Uterus (tissue), 4 donors: ENCODE results near the gene CORIN. TPM values are rescaled to one million over a fixed set of nuclear protein-coding genes. Genes with fewer than 3 reads are reported as not detected.

Experiments used
- DNase-seq, 2 donors: peaks; one replicate each; pipeline ENCODE4 v3.0.0-alpha.2; 2019 to 2020
- H3K27ac ChIP-seq, 2 donors: fragments of 200-600 bp; sonication (generic); 1 replicate in 1 of 2; 2 replicates in 1 of 2; pipeline ENCODE4 v1.5.1; 2016 to 2018
- H3K27me3 ChIP-seq, 2 donors: fragments of 200-600 bp; sonication (generic); one replicate each; pipeline ENCODE4 v1.5.1; 2018 to 2019; ENCODE audit warnings: control low read depth in 1 of 2
- H3K36me3 ChIP-seq, 2 donors: fragments of 200-600 bp; sonication (generic); one replicate each; pipeline ENCODE4 v1.5.1; 2019; ENCODE audit warnings: control low read depth in 1 of 2
- H3K4me1 ChIP-seq, 2 donors: fragments of 200-600 bp; sonication (generic); one replicate each; pipeline ENCODE4 v1.5.1; 2018 to 2019; ENCODE audit warnings: control low read depth in 1 of 2
- H3K4me3 ChIP-seq, 2 donors: fragments of 200-600 bp; sonication (generic); 1 replicate in 1 of 2; 2 replicates in 1 of 2; pipeline ENCODE4 v1.5.1; 2018 to 2019; ENCODE audit warnings: mild to moderate bottlenecking in 1 of 2
- H3K9me3 ChIP-seq, 2 donors: fragments of 200-600 bp; sonication (generic); one replicate each; pipeline ENCODE4 v1.5.1; 2019; ENCODE audit warnings: control low read depth in 1 of 2
- POLR2A ChIP-seq, 2 donors: fragments of 450-650 bp; IDR thresholded peaks; one replicate each; pipeline ENCODE4 v1.6.1; 2016; ENCODE audit warnings: antibody characterized with exemption in 2 of 2, mild to moderate bottlenecking in 1 of 2, moderate library complexity in 1 of 2
- intact Hi-C: fragments of 100-400 bp; cut with DNase I; formaldehyde crosslinking; loops from one replicate; pipeline ENCODE4 v1.15.1; 2023; ENCODE audit warnings: low total_unique reads
- total RNA-seq, 4 donors: library from RNA; depleted of rRNA in 3 of 4; stranded (reverse); fragments of >200 nt in 3 of 4; gene quantifications; one replicate each; pipeline versions ENCODE4 v1.1.0 to v1.2.4, GENCODE V29; 2014 to 2023
- TF ChIP-seq, protein P1 (sequence below), 4 experiments: fragments of 200-600 bp in 2 of 4; fragments of 450-650 bp in 2 of 4; sonication (generic) in 2 of 4; IDR thresholded peaks; one replicate each; pipeline ENCODE4 v1.5.1; 2016 to 2019; ENCODE audit warnings: antibody characterized with exemption in 4 of 4, mild to moderate bottlenecking in 2 of 4, moderate library complexity in 1 of 4
- donor health status: DM: yes; HTN: yes; CAD: no.

Gene CORIN
- total RNA-seq, 4 donors from 2014 or later: 4.8 to 8.5 (median 6.4) TPM

DNA sequence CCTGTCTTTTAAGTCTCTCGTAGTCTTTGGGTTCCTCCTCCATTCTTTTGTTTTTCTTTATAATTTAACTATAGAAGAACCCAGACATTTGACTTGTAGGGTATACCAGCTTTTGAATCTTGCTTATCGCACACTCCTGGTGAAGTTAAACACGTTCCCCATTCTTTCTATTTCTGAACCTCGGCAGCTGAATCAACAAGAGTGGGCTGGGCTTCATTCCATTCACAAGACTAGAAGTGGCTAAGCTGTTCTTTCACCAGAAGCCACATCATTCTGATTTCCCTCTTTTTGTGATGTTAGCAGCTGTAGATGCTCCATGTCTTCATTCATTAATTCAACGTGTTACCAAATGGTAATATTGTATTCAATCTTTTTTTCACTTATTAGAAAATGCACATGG, 167.9 kb downstream of the CORIN start:
- H3K4me1 ChIP-seq: no peaks in the 10 kb centered on the region
- TF ChIP-seq POLR2A (IDR thresholded peaks at IDR 0.05): no peak
- TF ChIP-seq, protein P1, sequence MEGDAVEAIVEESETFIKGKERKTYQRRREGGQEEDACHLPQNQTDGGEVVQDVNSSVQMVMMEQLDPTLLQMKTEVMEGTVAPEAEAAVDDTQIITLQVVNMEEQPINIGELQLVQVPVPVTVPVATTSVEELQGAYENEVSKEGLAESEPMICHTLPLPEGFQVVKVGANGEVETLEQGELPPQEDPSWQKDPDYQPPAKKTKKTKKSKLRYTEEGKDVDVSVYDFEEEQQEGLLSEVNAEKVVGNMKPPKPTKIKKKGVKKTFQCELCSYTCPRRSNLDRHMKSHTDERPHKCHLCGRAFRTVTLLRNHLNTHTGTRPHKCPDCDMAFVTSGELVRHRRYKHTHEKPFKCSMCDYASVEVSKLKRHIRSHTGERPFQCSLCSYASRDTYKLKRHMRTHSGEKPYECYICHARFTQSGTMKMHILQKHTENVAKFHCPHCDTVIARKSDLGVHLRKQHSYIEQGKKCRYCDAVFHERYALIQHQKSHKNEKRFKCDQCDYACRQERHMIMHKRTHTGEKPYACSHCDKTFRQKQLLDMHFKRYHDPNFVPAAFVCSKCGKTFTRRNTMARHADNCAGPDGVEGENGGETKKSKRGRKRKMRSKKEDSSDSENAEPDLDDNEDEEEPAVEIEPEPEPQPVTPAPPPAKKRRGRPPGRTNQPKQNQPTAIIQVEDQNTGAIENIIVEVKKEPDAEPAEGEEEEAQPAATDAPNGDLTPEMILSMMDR (IDR thresholded peaks at IDR 0.05): no peak
- no peak for DNase-seq
- H3K9me3 ChIP-seq: no peaks in the 10 kb centered on the region
- no peak overlapping the region for H3K4me3 ChIP-seq
- H3K27ac ChIP-seq: no peak overlapping the region
- intact Hi-C loops: no loop called here
- H3K36me3 ChIP-seq: no peaks in the 10 kb centered on the region
- no peaks in the 10 kb centered on the region for H3K27me3 ChIP-seq

DNA sequence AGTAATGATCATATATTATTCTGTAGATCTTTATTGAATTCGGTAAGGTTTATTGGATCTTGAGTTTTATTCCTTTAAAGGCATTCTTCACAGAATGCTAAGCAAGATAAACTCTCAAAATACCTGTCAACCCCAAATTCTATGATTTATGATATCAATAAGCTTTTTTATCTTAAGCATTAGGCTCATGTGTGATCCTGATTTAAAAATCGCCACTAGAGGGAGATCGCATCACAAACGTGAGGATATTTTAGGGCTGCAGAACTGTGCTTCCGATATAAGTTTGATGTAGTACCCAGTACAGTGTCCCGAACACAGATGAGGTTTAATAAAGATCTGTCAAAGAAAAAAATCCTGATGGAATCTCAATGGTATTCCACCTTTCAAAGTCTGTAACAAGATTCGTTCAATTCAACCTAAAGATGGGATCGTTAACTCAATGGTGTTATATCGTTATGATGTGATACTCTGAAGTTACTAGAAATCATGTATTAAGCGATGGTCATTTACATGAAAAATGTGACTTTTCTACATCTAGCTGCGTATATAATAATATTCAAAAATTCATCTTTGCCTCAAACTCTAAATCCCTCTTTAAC, 169.0 kb downstream of the CORIN start:
- no peaks in the 10 kb centered on the region for H3K27me3 ChIP-seq
- H3K9me3 ChIP-seq: no peaks in the 10 kb centered on the region
- H3K36me3 ChIP-seq: no peaks in the 10 kb centered on the region
- intact Hi-C loops: no loop called here
- no peak for DNase-seq
- TF ChIP-seq POLR2A (IDR thresholded peaks at IDR 0.05): no peak
- TF ChIP-seq, protein P1 (IDR thresholded peaks at IDR 0.05): peak; percentile 53 to 67 (median 58)
- H3K27ac ChIP-seq: no peak overlapping the region
- no peaks in the 10 kb centered on the region for H3K4me1 ChIP-seq
- H3K4me3 ChIP-seq: no peak overlapping the region

DNA sequence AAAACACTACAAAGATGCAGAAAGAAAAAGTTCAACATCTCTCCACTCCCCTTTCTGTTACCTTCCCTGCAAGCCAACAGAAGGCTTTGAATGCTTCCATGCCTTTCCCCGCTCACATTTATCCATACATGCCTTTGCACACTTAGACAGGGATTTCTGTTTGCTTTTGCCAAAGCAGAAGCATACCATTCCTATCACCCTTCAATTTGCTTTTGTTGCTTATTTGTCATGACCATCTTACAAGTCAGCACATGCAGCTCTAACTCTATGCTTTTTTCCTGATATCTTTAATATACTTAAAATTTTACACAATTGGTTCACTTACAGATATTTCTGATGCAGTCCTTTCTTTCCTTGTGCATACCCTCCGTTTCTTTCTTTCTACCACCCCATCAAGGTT, 169.6 kb downstream of the CORIN start:
- no peak for DNase-seq
- H3K4me3 ChIP-seq: no peak overlapping the region
- no peaks in the 10 kb centered on the region for H3K4me1 ChIP-seq
- H3K9me3 ChIP-seq: no peaks in the 10 kb centered on the region
- no peak overlapping the region for H3K27ac ChIP-seq
- intact Hi-C loops: no loop called here
- no peaks in the 10 kb centered on the region for H3K36me3 ChIP-seq
- H3K27me3 ChIP-seq: no peaks in the 10 kb centered on the region
- TF ChIP-seq, protein P1 (IDR thresholded peaks at IDR 0.05): no peak

DNA sequence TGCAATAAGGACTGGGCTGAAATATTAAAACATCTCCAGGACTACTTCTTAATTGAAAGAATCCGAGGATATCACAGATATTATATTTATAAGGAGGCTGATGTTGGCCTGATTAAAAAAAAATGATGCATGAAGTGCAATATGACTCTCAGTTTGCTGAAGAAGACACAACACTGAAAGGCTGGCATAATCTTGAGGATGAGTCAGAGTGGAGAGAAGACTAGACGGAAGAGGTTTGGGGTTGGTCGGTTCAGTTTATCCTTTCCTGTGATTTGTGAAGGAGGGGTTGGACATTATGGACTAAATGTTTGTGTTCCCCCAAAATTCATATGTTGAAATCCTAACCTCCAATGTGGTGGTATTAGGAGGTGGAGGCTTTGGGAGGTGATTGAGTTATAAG, 170.3 kb downstream of the CORIN start:
- H3K9me3 ChIP-seq: no peaks in the 10 kb centered on the region
- H3K27ac ChIP-seq: no peak overlapping the region
- H3K36me3 ChIP-seq: no peaks in the 10 kb centered on the region
- H3K4me3 ChIP-seq: no peak overlapping the region
- H3K27me3 ChIP-seq: no peaks in the 10 kb centered on the region
- no peak for DNase-seq
- intact Hi-C loops: no loop called here
- no peak for TF ChIP-seq POLR2A (IDR thresholded peaks at IDR 0.05)
- TF ChIP-seq, protein P1 (IDR thresholded peaks at IDR 0.05): no peak
- no peaks in the 10 kb centered on the region for H3K4me1 ChIP-seq

DNA sequence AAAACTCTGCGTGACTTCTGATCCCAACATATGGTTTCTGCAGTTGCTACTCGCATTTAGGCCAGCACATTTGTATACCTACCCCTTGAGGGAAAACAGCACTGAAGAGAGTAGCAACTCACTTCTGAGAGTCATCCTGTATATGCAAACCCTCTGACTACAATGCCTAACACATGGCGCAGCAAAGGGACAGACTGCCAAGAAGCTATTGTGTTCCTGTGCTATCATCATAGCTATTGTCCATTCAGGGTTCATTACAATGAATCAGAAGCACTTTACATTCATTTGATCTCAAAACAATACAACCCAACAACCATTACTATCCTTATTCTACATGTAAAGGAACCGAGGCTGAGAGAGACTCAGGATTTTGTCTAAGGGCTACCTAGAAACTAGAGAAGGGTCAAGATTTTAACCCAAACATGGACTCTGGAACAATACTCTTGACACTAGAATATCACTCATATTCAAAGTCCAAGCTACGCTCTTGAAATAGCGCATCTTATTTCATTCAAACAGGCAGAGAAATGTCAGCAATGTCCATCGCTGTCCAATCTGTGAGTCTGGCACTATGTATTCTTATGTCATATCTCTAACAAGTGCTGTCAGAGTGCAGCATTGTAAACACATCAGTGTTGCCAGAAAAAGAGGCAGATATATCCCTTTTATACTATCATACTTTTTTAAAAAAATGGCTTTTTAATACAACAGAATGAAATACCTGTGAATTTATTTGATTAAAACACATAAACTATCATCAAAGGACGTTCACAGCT, 173.6 kb downstream of the CORIN start:
- H3K36me3 ChIP-seq: no peaks in the 10 kb centered on the region
- no peaks in the 10 kb centered on the region for H3K27me3 ChIP-seq
- DNase-seq: no peak
- H3K4me1 ChIP-seq: no peaks in the 10 kb centered on the region
- intact Hi-C loops: no loop called here
- no peaks in the 10 kb centered on the region for H3K9me3 ChIP-seq
- no peak overlapping the region for H3K27ac ChIP-seq
- TF ChIP-seq, protein P1 (IDR thresholded peaks at IDR 0.05): no peak
- TF ChIP-seq POLR2A (IDR thresholded peaks at IDR 0.05): no peak
- H3K4me3 ChIP-seq: no peak overlapping the region
